ENCODE results near the gene TBC1D26.
A peak's percentile ranks its signal among the peaks of the same experiment; 100 is the strongest.
"Not testable (repeated sequence)": the region's sequence is repeated elsewhere in the genome, so short reads cannot be mapped to it uniquely, and the experiment has no call there.

The TBC1D26 gene

GRCh38 chr17:15731900-15732299 lies at the start of gene TBC1D26:
Gene TBC1D26, plus strand, starts transcription at chr17:15732283. Its CDS starts 3,066 bp downstream, at chr17:15735349.
- DNase-seq (ENCODE audit: low read depth in 2 of 2, low spot score in 1 of 2): not testable (repeated sequence)

DNA sequence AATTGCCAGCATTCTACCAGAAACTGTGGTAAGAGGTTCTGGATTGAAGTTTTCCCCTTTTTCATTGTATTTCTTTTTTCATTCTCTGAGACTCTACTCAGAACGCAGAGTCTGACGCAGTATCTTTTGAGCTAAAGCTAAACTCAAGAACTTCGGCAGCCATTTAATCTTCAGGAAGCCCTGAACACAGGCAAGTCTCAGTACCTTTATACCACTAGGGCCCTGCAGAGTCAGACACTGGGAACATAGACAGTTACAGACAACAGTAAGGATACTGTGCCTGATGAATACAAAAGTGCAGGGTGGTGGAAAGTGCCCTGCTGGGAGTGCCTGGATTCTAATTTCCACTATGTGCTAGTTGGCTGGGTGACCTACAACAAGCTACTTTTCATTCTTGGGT lies 48.9 kb upstream of the TBC1D26 start:
- DNase-seq (ENCODE audit: low read depth in 2 of 2, low spot score in 1 of 2): not testable (repeated sequence)

DNA sequence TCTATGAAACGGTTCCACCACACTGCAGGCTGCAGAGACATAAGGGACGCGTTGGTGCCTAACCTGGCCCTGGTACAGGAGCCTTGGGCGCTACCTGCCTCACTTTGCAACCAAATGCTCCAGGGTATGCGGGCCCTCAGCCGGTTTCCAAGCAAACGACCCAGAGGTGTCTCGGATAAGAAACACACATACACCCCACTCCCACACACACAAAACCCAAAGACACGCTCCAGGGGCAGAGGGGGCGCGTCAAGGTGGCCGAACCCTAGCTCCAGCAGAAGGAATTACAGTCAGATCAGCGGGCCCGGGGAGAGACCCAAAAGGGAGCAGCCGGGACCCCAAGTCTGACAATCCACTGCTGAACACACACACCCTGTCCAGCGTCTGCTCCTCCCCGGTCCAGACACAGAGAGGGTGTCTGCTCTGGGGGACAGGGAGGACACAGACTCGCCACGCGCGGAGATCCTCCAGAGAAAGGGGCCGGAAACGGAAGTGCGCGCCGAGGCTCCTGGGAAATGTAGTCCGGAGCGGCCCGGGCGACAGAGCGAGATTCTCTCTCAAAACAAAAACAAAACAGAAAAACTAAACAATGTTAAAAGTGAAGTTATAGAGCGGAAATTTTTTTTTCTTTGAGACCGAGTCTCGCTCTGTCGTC lies 48.1 kb upstream of the TBC1D26 start, which contains the start of gene TRIM16:
TRIM16 (minus strand) TSS at position 488 of the 655 bp plus-strand sequence. CDS start 32,702 bp downstream, outside the sequence.
- DNase-seq (ENCODE audit: low read depth in 2 of 2, low spot score in 1 of 2): peak; percentile 45 to 59

DNA sequence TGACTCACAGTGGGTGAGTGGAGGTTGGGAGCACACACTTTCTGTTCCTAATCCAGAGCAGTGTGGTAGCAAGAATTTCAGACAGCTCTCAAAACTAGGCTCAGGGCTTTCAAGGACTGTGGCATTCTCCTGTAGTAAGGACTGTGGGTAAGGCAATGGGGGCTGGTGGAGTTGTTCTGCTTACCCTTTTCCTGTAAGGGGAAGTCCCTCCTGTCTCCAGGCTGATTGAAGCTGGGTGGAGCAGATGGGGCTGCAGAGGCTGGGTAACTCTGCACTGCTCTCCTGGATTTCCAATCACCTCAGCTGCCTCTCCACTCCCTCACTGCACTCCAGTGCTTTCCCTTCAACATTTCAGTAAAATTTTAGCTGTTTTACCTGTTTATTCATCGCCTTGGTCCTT lies 44.6 kb upstream of the TBC1D26 start:
- not testable (repeated sequence) for DNase-seq (ENCODE audit: low read depth in 2 of 2, low spot score in 1 of 2)

DNA sequence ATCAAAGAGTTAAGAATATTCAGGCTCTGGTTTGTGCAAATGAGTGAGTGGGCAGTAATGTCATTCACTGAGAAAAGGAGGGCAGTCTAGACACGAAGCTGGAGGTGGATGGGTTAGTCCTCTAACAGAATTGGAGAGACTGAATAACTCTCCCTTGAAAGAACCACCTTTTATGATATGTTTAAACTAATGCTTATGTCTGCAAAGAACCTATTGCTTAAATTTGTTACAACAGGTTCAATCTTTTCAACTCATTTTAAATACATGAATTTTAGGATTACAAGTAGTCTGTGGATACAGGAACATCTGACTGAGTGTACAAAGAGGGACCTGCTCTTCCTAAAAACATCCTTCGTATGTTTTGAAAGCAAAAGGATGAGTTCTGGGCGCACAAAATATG lies 33.1 kb upstream of the TBC1D26 start:
- DNase-seq (ENCODE audit: low read depth in 2 of 2, low spot score in 1 of 2): not testable (repeated sequence)

- DNase-seq (ENCODE audit: low read depth in 2 of 2, low spot score in 1 of 2): peak; percentile 69 to 89
These were observed 32.6 kb upstream of the TBC1D26 start, which contains the start of gene ZNF286A for GRCh38 chr17:15699413-15699924. Gene ZNF286A, plus strand, starts transcription at chr17:15699752. Its CDS starts 578 bp downstream, at chr17:15700330.

DNA sequence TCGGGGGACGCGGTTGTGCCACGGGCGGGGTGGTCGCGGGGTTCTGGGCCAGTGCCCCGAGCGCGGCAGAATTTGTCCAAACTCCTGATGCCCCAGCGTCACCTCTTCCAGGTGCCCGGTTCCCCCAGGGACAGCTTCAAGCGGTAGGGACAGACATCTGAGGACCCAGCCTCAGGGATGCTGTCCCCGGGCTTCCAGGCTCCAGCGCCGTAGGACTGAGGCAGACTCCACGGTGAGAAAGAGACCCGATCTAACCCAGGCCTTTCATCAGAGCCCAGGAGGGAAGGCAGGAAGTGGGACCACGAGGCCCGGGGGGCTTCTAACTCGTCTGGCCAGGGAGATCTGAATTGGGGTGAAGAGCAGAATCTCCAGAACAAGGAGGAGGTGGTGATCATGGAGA lies 32.1 kb upstream of the TBC1D26 start:
- DNase-seq (ENCODE audit: low read depth in 2 of 2, low spot score in 1 of 2): not testable (repeated sequence)

- not testable (repeated sequence) for DNase-seq (ENCODE audit: low read depth in 2 of 2, low spot score in 1 of 2)
These were observed 27.8 kb upstream of the TBC1D26 start for GRCh38 chr17:15704239-15704638.

- DNase-seq (ENCODE audit: low read depth in 2 of 2, low spot score in 1 of 2): not testable (repeated sequence)
These were observed 27.3 kb upstream of the TBC1D26 start for GRCh38 chr17:15704813-15705212.

DNA sequence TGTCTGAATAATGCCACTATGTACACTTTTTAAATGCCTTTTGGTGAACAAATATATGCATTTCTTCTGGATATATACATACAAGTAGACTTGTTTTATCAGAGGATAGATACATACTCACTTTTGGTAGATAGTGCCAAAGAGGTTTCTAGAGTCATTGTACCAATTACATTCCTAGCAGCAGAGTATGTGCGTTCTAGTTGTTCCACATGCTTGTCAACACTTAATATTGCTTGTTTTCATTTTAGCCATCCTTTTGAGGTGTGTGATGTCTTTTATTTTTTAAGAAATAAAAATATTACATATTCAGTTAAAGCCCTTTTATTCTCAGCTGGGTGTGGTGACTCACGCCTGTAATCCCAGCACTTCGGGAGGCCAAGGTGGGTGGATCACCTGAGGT lies 23.2 kb upstream of the TBC1D26 start:
- DNase-seq (ENCODE audit: low read depth in 2 of 2, low spot score in 1 of 2): not testable (repeated sequence)

DNA sequence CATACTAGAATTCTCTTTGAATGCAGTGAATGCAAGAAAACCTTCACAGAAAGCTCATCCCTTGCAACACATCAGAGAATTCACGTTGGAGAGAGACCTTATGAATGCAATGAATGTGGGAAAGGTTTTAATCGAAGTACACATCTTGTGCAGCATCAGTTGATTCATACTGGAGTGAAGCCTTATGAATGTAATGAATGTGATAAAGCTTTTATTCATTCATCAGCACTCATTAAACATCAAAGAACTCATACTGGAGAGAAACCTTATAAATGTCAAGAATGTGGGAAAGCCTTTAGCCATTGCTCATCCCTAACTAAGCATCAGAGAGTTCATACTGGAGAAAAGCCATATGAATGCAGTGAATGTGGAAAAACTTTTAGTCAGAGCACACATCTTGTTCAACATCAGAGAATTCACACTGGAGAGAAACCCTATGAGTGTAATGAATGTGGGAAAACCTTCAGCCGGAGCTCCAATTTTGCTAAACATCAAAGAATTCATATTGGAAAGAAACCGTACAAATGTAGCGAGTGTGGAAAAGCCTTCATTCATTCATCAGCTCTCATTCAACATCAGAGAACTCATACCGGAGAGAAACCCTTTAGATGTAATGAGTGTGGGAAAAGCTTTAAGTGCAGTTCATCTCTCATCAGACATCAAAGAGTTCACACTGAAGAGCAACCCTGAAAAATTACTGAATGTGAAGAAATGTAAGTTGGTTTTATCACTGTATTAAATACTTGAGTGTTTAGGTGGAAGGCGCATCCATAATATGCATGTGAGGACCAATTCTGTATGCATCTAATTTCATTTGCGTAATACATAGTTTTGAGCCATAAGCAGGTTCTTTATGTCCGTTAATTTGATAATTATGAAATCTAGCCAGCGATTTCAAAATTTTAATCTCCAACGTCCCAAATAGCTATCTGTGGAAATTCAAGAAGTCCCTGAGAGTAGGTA lies 15.2 kb upstream of the TBC1D26 start:
- not testable (repeated sequence) for DNase-seq (ENCODE audit: low read depth in 2 of 2, low spot score in 1 of 2)

GRCh38 chr17:15730535-15730934 lies 1.5 kb upstream of the TBC1D26 start:
- not testable (repeated sequence) for DNase-seq (ENCODE audit: low read depth in 2 of 2, low spot score in 1 of 2)

GRCh38 chr17:15733174-15733789 lies 1.2 kb downstream of the TBC1D26 start:
- DNase-seq (ENCODE audit: low read depth in 2 of 2, low spot score in 1 of 2): not testable (repeated sequence)

- DNase-seq (ENCODE audit: low read depth in 2 of 2, low spot score in 1 of 2): not testable (repeated sequence)
These were observed 4.5 kb downstream of the TBC1D26 start for GRCh38 chr17:15736578-15736977.

- no peak for DNase-seq (ENCODE audit: low read depth in 2 of 2, low spot score in 1 of 2)
These were observed 6.0 kb downstream of the TBC1D26 start for GRCh38 chr17:15738066-15738465.

GRCh38 chr17:15739259-15739658 lies 7.2 kb downstream of the TBC1D26 start:
- DNase-seq (ENCODE audit: low read depth in 2 of 2, low spot score in 1 of 2): not testable (repeated sequence)

DNA sequence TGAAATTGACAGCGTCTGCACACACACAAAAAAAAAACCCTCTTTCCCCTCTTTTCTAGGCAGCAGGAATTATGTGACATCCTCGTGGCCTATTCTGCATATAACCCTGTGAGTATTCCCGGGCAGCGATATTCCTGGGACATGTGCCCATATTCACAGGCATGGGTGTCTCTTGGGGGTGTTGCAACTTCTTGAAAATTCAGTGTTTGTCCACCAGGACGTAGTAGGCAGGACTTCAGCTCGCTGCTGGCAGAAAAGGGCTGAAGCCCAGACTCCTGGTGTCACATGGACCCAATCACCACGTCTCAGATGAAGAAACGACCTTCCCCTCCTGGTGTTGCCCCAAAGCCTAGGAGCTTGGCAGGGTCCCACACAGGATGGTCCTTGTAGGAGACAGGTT lies 8.0 kb downstream of the TBC1D26 start:
- DNase-seq (ENCODE audit: low read depth in 2 of 2, low spot score in 1 of 2): not testable (repeated sequence)

- no peak for DNase-seq (ENCODE audit: low read depth in 2 of 2, low spot score in 1 of 2)
These were observed 8.6 kb downstream of the TBC1D26 start for GRCh38 chr17:15740570-15741120.

- DNase-seq (ENCODE audit: low read depth in 2 of 2, low spot score in 1 of 2): no peak
These were observed 9.5 kb downstream of the TBC1D26 start for GRCh38 chr17:15741624-15742023.

GRCh38 chr17:15742051-15742795 lies 10.1 kb downstream of the TBC1D26 start:
- no peak for DNase-seq (ENCODE audit: low read depth in 2 of 2, low spot score in 1 of 2)

Measured in stimulated activated CD8-positive, alpha-beta memory T cell treated with anti-CD3 and anti-CD28 coated beads, Interleukin-4, amount 100 ng/mL, for 1 hour (primary cell).